Fibroblast of villous mesenchyme (primary cell): ENCODE measurements around the gene CACNA1D. TPM values are rescaled to one million over a fixed set of nuclear protein-coding genes. Genes with fewer than 3 reads are reported as not detected.
"Not testable (repeated sequence)": the region's sequence is repeated elsewhere in the genome, so short reads cannot be mapped to it uniquely, and the experiment has no call there.

Source experiments
- DNase-seq: peaks from one replicate; pipeline ENCODE4 v3.0.0-alpha.2; 2010; ENCODE audit warnings: low read depth
- H3K4me3 ChIP-seq: 2 replicates; pipeline ENCODE4 v1.5.1; 2011; ENCODE audit warnings: low read depth, mild to moderate bottlenecking, low read length
- total RNA-seq: library from RNA; depleted of rRNA; stranded (reverse); fragments of >200 nt; gene quantifications from 2 replicates; pipeline ENCODE4 v1.2.3, GENCODE V29; 2012
- TF ChIP-seq, protein P1 (sequence below): IDR thresholded peaks from 2 replicates; pipeline ENCODE4 v1.5.1; 2012; ENCODE audit warnings: low read depth, mild to moderate bottlenecking, low read length; ENCODE audit not compliant: insufficient read depth

The CACNA1D gene
- total RNA-seq, 1 donor, result not detected

DNA sequence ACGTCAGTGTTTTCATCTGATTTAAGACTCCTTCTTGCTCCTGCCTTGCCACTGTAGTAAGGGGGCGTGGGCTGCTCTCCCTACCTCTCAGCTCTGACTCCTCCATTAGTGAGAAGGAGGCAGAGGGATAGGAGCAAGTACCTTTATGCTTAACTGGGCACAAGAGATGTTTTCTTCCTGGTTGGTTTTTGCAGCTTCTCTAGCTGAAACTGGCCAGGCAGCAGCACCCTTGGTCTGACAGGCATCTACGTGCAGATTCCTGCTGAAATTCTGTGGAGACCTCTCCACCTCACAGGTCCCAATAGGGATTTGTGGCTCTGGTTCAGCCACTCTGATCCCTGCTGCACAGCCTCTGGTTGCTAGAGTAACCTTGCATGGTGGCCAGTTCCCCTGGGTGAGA lies 132.5 kb downstream of the CACNA1D start:
- TF ChIP-seq, protein P1, sequence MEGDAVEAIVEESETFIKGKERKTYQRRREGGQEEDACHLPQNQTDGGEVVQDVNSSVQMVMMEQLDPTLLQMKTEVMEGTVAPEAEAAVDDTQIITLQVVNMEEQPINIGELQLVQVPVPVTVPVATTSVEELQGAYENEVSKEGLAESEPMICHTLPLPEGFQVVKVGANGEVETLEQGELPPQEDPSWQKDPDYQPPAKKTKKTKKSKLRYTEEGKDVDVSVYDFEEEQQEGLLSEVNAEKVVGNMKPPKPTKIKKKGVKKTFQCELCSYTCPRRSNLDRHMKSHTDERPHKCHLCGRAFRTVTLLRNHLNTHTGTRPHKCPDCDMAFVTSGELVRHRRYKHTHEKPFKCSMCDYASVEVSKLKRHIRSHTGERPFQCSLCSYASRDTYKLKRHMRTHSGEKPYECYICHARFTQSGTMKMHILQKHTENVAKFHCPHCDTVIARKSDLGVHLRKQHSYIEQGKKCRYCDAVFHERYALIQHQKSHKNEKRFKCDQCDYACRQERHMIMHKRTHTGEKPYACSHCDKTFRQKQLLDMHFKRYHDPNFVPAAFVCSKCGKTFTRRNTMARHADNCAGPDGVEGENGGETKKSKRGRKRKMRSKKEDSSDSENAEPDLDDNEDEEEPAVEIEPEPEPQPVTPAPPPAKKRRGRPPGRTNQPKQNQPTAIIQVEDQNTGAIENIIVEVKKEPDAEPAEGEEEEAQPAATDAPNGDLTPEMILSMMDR, result no peak
- no peak overlapping the region for H3K4me3 ChIP-seq
- no peak for DNase-seq

DNA sequence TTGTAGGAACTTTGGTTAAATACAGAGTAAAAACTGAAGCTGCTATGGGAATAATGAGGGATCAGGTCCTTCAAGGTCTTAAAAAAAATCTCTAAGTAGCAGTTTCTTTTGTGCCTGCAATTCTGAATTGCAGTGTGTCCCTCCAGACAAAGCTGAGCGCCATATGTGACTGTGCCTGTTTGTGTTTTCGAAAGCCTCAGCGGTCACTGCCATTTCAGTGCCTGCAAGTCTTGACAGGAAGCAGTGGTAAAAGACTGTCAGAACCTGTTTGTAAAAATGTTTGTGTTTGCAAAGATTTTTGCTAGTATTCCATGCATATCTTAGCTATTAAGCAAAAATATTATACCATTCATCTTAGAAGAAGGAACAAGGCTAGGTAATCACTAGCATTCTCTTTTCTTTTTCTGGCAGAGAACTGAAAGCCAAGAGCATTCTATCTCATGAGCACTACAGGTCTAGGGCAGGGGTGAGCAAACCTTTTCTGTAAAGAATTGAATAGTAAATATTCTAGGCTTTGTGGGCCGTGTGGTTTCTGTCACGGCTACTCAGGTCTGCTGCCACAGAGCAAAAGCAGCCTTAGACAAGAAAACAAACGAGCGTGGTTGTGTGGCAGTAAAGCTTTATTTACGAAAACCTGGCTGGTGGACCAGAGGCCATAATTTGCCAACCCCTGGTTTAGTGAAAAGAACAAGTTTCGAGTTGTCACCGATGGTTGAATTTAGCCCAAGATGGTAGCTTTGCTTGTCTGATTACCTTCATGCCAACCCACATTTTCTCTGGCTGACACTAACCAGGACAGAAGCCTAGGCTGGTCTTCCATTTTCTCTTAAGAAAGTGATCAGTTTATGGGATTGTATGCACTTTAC lies 134.4 kb downstream of the CACNA1D start:
- TF ChIP-seq, protein P1, result no peak
- H3K4me3 ChIP-seq, result no peak overlapping the region
- DNase-seq, result no peak

DNA sequence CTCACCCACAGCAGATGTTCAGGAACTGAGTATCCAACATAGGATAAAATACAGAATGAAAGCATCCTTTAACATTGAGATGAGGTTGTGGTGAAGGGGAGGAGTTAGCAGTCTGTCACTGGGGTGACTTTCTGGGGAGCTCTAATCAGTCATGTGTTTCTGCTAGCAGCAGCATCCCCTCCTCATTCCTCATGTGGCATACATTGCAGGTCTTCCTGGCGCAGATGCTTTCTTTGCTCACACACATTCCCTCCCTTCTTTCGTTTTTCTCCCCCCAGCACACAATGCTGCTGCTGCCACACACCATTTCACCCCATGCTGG lies 135.0 kb downstream of the CACNA1D start:
- TF ChIP-seq, protein P1, result no peak

DNA sequence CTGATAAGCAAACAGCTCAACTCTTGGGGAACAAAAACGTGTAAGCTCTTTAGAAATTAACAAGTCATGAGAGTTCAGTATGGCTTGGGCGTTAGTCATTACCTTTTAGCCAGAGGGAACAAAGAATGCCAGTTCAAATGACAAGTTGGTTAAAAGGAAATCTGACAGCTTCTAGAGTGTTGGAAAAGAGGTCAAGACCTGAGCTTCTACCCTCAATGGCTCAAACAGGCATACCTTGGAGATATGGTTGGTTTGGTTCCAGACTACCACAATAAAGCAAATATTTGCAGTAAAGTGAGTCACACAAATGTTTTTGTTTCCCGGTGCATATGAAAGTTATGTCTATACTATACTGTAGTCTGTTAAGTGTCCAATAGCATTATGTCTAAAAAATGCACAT lies 136.1 kb downstream of the CACNA1D start:
- DNase-seq, result no peak
- H3K4me3 ChIP-seq, result no peak overlapping the region
- TF ChIP-seq, protein P1, result no peak

More for the DNA sequence above, 135.0 kb downstream of the CACNA1D start:
- no peak for DNase-seq
- H3K4me3 ChIP-seq, result no peak overlapping the region

DNA sequence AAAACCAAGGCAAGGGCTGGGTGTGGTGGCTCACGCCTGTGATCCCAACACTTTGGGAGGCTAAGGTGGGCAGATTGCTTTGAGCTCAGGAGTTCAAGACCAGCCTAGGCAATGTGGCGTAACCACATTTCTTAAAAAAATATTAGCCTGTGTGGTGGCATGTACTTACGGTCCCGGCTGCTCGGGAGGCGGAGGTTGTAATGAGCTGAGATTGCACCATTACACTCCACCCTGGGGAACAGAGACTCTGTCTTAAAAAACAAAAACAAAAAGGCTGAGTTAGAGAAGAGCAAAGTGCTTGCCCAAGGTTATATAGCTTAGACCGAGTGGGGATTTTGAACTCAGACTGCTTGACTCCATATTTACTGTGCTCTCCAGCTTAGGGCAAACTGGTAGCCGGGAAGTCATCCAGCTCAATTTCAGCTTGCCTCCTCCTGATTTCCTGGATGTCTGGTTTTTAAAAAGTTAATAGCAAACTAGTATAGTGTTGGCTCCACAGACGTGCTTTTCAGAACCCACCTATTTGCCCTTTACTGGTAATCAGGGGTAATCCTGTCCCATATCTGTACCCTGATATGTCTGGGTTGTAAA lies 138.9 kb downstream of the CACNA1D start:
- no peak overlapping the region for H3K4me3 ChIP-seq
- no peak for DNase-seq
- TF ChIP-seq, protein P1, result no peak

DNA sequence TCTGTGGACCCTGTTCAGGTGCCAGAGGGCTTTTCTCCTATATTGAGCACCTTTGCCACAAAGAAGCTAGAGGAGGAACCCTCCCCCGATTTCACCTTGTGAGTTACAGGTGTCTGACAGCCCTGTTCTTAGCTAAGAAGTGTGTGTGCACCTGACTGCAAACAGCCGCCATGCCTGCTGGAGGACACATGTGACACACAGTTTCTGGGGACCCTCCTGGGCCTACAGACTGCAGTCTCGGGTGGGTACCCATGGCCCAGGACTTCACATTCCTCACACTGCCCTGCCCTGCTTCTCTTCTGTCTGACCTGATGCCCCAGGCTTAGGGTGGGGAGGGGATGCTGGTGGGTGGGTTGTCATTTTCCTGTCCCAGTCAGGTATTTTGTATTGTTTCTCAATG lies 140.6 kb downstream of the CACNA1D start:
- no peak overlapping the region for H3K4me3 ChIP-seq
- no peak for DNase-seq
- TF ChIP-seq, protein P1, result no peak

DNA sequence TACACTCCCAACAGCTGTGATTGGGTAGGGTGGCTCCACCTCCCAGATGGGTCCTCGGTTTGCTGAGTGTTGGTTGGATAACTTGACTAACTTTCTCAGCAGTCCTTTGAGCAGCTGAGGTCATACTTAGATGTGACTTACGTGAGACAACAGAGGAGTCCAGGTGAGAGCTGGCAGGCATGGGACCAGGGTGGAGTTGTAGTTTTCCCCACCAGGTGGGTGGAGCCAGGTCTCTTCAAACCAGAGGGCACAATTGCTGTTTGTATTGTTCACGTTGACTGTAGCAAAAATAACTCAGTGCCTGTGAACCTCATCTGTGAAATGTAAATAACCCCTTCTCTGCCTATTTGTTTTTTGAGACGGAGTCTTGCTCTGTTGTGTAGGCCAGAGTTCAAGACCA lies 144.4 kb downstream of the CACNA1D start:
- not testable (repeated sequence) for H3K4me3 ChIP-seq, DNase-seq
